Left lung (tissue), 10 donors: Measurements from ENCODE around the gene KCNG1. TPM values are rescaled to one million over a fixed set of nuclear protein-coding genes. Genes with fewer than 3 reads are reported as not detected.

Experiments
- ATAC-seq: fragments of 200-7000 bp; cut with Tn5 transposase; one replicate; pipeline ENCODE4 v1.9.1; 2020; ENCODE audit warnings: moderate library complexity
- DNase-seq, 4 donors: peaks; one replicate each; pipeline ENCODE4 v3.0.0-alpha.2; 2013 to 2020
- H3K27ac ChIP-seq, 2 donors: fragments of 200-600 bp; sonication (generic) in 1 of 2; one replicate each; pipeline versions ENCODE4 v1.5.0 to v1.8.0; 2020 to 2021
- H3K27me3 ChIP-seq, 2 donors: fragments of 200-600 bp; sonication (generic) in 1 of 2; one replicate each; pipeline versions ENCODE4 v1.5.0 to v1.8.0; 2020 to 2021
- H3K36me3 ChIP-seq, 2 donors: fragments of 200-600 bp; sonication (generic) in 1 of 2; one replicate each; pipeline versions ENCODE4 v1.5.0 to v1.8.0; 2020 to 2021
- H3K4me1 ChIP-seq, 2 donors: fragments of 200-600 bp; one replicate each; pipeline ENCODE4 v1.8.0; 2021
- H3K4me3 ChIP-seq, 2 donors: fragments of 200-600 bp; sonication (generic) in 1 of 2; one replicate each; pipeline versions ENCODE4 v1.5.0 to v1.8.0; 2020 to 2021; ENCODE audit warnings: mild to moderate bottlenecking in 1 of 2
- H3K9me3 ChIP-seq, 2 donors: fragments of 200-600 bp; sonication (generic) in 1 of 2; one replicate each; pipeline versions ENCODE4 v1.5.0 to v1.8.0; 2020 to 2021
- CTCF ChIP-seq, 2 donors: fragments of 200-600 bp; sonication (generic) in 1 of 2; IDR thresholded peaks; one replicate each; pipeline versions ENCODE4 v1.5.0 to v1.8.0; 2021; ENCODE audit warnings: antibody characterized with exemption in 2 of 2
- intact Hi-C, 2 donors: fragments of 100-400 bp; cut with DNase I; formaldehyde crosslinking; loops; one replicate each; pipeline versions ENCODE4 v1.11.2 to v1.14.2; 2022
- polyA plus RNA-seq, 6 donors: library from polyadenylated mRNA; unstranded; fragments of 120-200 nt; gene quantifications; one replicate each; pipeline ENCODE4 v1.2.1, GENCODE V29; 2013; ENCODE audit not compliant: insufficient read length in 6 of 6
- total RNA-seq, 2 donors: library from RNA; stranded (reverse); fragmentation: NEBNext Ultra II Directional; extraction: Animal tissue kit (Norgen Biotek cat#: 25700); gene quantifications; one replicate each; pipeline ENCODE4 v1.2.1, GENCODE V29; 2021
- donor health status: DM: no; HTN: yes; CAD: no.
- donor health status: DM: no; HTN: no; CAD: no.

KCNG1 gene
- total and polyA plus RNA-seq, 8 donors, result 0.31 to 1.5 (median 0.62) TPM

DNA sequence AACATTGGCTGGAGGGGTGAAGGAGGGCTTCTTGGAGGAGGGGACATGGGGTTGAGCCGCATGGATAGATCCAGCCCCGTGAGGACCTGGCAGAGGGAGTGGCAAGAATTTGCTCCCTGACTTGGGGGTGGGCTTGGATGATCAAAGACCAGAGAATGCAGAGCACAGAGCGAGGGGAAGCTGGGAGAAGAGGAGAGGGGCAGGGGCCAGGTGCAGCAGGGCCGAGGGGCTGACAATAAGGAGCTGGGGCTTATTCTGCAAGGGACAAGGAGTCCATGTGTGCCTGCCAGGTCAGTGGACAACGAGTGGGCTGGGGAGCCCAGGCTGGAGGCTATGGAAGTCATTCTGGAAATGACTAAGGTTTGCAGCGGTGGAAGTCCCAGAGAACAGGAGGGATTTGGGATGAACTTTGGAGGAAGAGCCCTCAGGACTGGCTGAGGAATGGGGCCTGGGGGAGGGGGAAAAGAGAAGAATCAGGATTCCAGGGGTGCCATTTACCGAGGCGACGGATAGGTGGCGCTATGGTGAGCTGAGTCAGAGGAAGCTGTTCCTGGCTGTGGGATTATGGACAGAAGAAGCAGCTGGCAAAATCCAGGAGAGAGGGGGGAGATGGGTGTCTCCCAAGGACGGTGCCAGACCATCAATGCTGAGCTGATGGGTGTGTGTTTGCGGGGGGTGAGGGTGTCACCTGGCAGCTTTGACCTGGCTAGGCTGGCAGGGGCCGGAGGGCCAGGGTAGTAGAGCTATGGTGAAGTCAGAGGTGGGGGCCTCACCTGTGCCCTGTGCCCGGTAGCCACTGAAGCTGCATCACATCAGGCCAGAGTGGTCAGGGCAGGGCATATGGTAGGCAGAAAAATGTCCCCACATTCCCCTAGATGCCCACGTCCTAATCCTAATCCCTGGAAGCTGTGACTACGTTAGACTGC lies 7.8 kb downstream of the KCNG1 start:
- Histone ChIP-seq H3K27me3 (peaks cover 0 to 68% of the 10 kb centered on the region in 2 donors), H3K4me3 (no peak overlapping the region), H3K9me3 (no peaks in the 10 kb centered on the region), H3K36me3 (no peaks in the 10 kb centered on the region), H3K4me1 (no peaks in the 10 kb centered on the region), H3K27ac (no peak overlapping the region)
- peak; percentile 39 to 42 for TF ChIP-seq CTCF (IDR thresholded peaks at IDR 0.05)
- peak; percentile 65 for ATAC-seq
- peak in 2 of 4 donors; percentile 12 to 47 for DNase-seq
- intact Hi-C loops, result no loop called here

GRCh38 chr20:51013577-51014330 lies 9.2 kb downstream of the KCNG1 start:
- Histone ChIP-seq H3K36me3 (no peaks in the 10 kb centered on the region), H3K4me1 (no peaks in the 10 kb centered on the region), H3K9me3 (no peaks in the 10 kb centered on the region), H3K4me3 (no peak overlapping the region), H3K27ac (no peak overlapping the region), H3K27me3 (peaks cover 0 to 68% of the 10 kb centered on the region in 2 donors)
- ATAC-seq, result no peak
- intact Hi-C loops, result no loop called here
- TF ChIP-seq CTCF (IDR thresholded peaks at IDR 0.05), result no peak
- no peak for DNase-seq

DNA sequence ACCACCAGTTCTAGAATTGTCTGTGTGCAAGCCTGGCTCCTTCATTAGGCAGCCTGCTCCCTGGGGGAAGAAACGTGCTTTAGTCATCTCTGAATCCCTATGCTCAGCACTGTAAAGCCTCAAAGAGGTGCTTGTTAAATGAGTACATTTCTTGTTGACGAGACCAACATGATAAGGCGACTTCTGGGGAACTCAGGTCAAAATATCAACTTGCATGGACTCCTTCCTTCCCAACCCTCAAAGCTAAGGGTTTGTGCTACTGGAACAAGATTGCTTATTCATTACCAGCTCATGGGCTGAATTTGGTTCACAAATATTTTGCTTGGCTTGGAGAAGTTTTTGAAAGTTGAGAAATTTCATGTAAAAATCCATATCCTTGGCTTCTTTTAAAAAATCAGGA lies 10.6 kb downstream of the KCNG1 start:
- intact Hi-C loops, result no loop called here
- TF ChIP-seq CTCF (IDR thresholded peaks at IDR 0.05), result no peak

GRCh38 chr20:51011479-51011878 lies 11.4 kb downstream of the KCNG1 start:
- Histone ChIP-seq H3K4me3 (no peak overlapping the region), H3K27me3 (peaks cover 0 to 69% of the 10 kb centered on the region in 2 donors), H3K4me1 (no peaks in the 10 kb centered on the region), H3K27ac (no peak overlapping the region), H3K9me3 (no peaks in the 10 kb centered on the region), H3K36me3 (no peaks in the 10 kb centered on the region)
- DNase-seq (no peak), ATAC-seq (no peak)
- no peak for TF ChIP-seq CTCF (IDR thresholded peaks at IDR 0.05)
- intact Hi-C loops, result no loop called here

More for the DNA sequence above, 10.6 kb downstream of the KCNG1 start:
- Histone ChIP-seq H3K27me3 (peaks cover 0 to 69% of the 10 kb centered on the region in 2 donors), H3K4me1 (no peaks in the 10 kb centered on the region), H3K9me3 (no peaks in the 10 kb centered on the region), H3K36me3 (no peaks in the 10 kb centered on the region), H3K4me3 (no peak overlapping the region), H3K27ac (no peak overlapping the region)
- ATAC-seq (no peak), DNase-seq (no peak)

DNA sequence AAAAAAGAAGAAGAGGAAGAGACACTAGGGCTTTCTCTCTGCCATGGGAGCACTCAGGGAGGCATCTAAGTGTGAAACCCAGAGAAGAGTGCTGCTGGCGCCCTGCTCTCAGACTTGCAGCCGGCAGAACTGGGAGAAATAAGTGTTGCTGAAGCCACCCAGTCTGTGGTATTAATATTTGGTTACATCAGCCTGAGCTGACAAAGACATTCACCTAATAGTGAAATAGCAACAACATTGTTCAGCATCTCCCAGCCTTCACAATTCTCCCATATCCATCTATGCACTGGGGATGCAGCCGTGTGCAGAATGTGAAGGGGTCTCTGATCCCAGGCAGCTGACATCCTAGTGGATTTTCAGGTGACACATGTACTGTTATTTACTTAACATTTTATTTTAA lies 12.0 kb downstream of the KCNG1 start:
- Histone ChIP-seq H3K36me3 (no peaks in the 10 kb centered on the region), H3K4me3 (no peak overlapping the region), H3K9me3 (no peaks in the 10 kb centered on the region), H3K27ac (no peak overlapping the region), H3K4me1 (no peaks in the 10 kb centered on the region), H3K27me3 (peaks cover 0 to 64% of the 10 kb centered on the region in 2 donors)
- no peak for TF ChIP-seq CTCF (IDR thresholded peaks at IDR 0.05)
- no peak for DNase-seq
- ATAC-seq, result no peak
- intact Hi-C loops, result no loop called here
